ENCODE results near the gene MAT1A.

DNA sequence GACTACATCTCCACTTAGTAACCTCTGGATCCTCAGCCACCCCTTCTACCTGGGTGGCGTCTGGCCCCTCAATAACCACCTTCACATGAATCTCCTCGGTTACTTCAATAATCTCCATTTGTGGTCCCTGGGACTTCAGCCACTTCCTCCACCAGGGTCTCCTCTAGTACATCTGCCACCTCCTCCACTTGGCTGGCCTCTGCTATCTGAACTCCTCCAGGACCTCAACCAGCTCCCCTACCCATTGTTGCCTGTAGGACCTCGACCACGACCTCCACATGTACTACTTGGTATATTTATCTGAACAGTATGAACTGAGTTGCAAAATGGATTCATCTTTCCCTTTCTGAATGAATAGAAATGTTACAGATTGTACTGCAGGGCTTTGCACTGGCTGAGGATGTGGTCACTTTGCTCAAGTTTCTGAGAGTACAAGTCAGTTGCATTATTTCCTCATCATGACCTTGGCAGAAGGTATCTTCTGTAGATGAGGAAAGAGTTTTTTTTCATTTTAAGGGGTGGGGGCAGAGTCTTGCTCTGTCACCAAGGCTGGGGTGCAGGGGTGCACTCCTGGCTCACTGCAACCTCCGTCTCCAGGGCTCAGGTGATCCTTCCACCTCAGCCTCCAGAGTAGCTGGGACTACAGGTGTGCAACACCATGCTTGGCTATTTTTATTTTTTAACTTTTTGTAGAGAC lies 36.0 kb downstream of the MAT1A start:
- TF ChIP-seq, protein P1, sequence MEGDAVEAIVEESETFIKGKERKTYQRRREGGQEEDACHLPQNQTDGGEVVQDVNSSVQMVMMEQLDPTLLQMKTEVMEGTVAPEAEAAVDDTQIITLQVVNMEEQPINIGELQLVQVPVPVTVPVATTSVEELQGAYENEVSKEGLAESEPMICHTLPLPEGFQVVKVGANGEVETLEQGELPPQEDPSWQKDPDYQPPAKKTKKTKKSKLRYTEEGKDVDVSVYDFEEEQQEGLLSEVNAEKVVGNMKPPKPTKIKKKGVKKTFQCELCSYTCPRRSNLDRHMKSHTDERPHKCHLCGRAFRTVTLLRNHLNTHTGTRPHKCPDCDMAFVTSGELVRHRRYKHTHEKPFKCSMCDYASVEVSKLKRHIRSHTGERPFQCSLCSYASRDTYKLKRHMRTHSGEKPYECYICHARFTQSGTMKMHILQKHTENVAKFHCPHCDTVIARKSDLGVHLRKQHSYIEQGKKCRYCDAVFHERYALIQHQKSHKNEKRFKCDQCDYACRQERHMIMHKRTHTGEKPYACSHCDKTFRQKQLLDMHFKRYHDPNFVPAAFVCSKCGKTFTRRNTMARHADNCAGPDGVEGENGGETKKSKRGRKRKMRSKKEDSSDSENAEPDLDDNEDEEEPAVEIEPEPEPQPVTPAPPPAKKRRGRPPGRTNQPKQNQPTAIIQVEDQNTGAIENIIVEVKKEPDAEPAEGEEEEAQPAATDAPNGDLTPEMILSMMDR (IDR thresholded peaks at IDR 0.05): no peak
- TF ChIP-seq POLR2A (IDR thresholded peaks at IDR 0.05): no peak
